SK-N-SH (cell line): Measurements from ENCODE around the gene PGF. TPM values are rescaled to one million over a fixed set of nuclear protein-coding genes. Genes with fewer than 3 reads are reported as not detected.

Experiments used
- CTCF ChIA-PET: fragments of 300-600, 350-600 bp; formaldehyde crosslinking; extraction: SDS; loops from one replicate; lab custom pipeline; 2021; lab: Yijun Ruan, JAX
- POLR2A ChIA-PET: fragments of 350-600 bp; sonication (Branson Sonifier 250); formaldehyde crosslinking; extraction: SDS; loops from one replicate; lab custom pipeline; 2020; ENCODE audit warnings: antibody characterized with exemption, inconsistent platforms; lab: Yijun Ruan, JAX
- DNase-seq: peaks from one replicate; pipeline ENCODE4 v3.0.0; 2012
- H2AFZ ChIP-seq: fragments of 200-600 bp; sonication (generic); 2 replicates; pipeline ENCODE4 v1.8.1; 2016; ENCODE audit warnings: antibody characterized with exemption, mild to moderate bottlenecking, low read depth
- H3F3A ChIP-seq: fragments of 200-600 bp; sonication (generic); replicated peaks from 2 replicates; pipeline ENCODE3; 2016; ENCODE audit warnings: antibody characterized with exemption, mild to moderate bottlenecking; ENCODE audit not compliant: insufficient read depth
- H3K27ac ChIP-seq, 2 experiments: fragments of 200-500 bp in 1 of 2; fragments of 200-600 bp in 1 of 2; sonication (Bioruptor generic) in 1 of 2; sonication (generic), shearing (Covaris generic) in 1 of 2; 2 replicates each; pipeline versions ENCODE4 v1.5.1 to v1.6.1; 2014 to 2016; ENCODE audit warnings: low read depth in 2 of 2, inconsistent platforms in 1 of 2, low read length in 1 of 2, mild to moderate bottlenecking in 1 of 2, mixed read lengths in 1 of 2
- H3K27me3 ChIP-seq: fragments of 200-600 bp; sonication (generic), shearing (Covaris generic); 2 replicates; pipeline ENCODE4 v1.6.1; 2016; ENCODE audit warnings: mixed run types; ENCODE audit not compliant: insufficient read depth
- H3K36me3 ChIP-seq, 2 experiments: fragments of 200-500 bp in 1 of 2; fragments of 200-600 bp in 1 of 2; sonication (Bioruptor generic) in 1 of 2; sonication (generic) in 1 of 2; replicated peaks in 1 of 2; 2 replicates each; pipeline versions ENCODE3 to v1.5.1; 2014 to 2016; ENCODE audit warnings: low read length in 1 of 2, mild to moderate bottlenecking in 1 of 2; ENCODE audit not compliant: insufficient read depth in 2 of 2, control insufficient read depth in 1 of 2
- H3K4me1 ChIP-seq, 2 experiments: fragments of 200-500 bp in 1 of 2; fragments of 200-600 bp in 1 of 2; sonication (Bioruptor generic) in 1 of 2; sonication (generic), shearing (Covaris generic) in 1 of 2; 2 replicates each; pipeline versions ENCODE4 v1.5.1 to v1.6.1; 2014 to 2016; ENCODE audit warnings: low read depth in 1 of 2, low read length in 1 of 2, mixed run types in 1 of 2; ENCODE audit not compliant: insufficient read depth in 2 of 2, control insufficient read depth in 1 of 2
- H3K4me2 ChIP-seq: fragments of 200-600 bp; sonication (generic), shearing (Covaris generic); 2 replicates; pipeline ENCODE4 v1.6.1; 2017; ENCODE audit warnings: mixed run types
- H3K4me3 ChIP-seq, 2 experiments: fragments of 200-500 bp in 1 of 2; fragments of 200-600 bp in 1 of 2; sonication (Bioruptor generic) in 1 of 2; sonication (generic), shearing (Covaris generic) in 1 of 2; 2 replicates each; pipeline versions ENCODE4 v1.5.1 to v1.8.1; 2014 to 2016; ENCODE audit warnings: low read depth in 2 of 2, inconsistent platforms in 1 of 2, low read length in 1 of 2, mild to moderate bottlenecking in 1 of 2, mixed read lengths in 1 of 2, moderate library complexity in 1 of 2
- H3K79me2 ChIP-seq: fragments of 200-600 bp; sonication (generic); 2 replicates; pipeline ENCODE4 v1.8.1; 2017; ENCODE audit warnings: mild to moderate bottlenecking; ENCODE audit not compliant: insufficient read depth
- H3K9ac ChIP-seq: fragments of 200-600 bp; sonication (generic); 2 replicates; pipeline ENCODE4 v1.6.1; 2017; ENCODE audit warnings: mixed run types
- H3K9me2 ChIP-seq: fragments of 200-600 bp; sonication (generic); 2 replicates; pipeline ENCODE4 v1.6.1; 2017; ENCODE audit warnings: mixed run types
- H3K9me3 ChIP-seq: fragments of 200-600 bp; sonication (generic); 2 replicates; pipeline ENCODE4 v1.6.1; 2017; ENCODE audit warnings: mixed run types, mild to moderate bottlenecking, moderate library complexity
- H4K20me1 ChIP-seq: fragments of 200-600 bp; sonication (generic); 2 replicates; pipeline ENCODE4 v1.6.1; 2017; ENCODE audit warnings: mild to moderate bottlenecking, mixed run types; ENCODE audit not compliant: insufficient read depth
- CHD2 ChIP-seq: fragments of 150-350 bp; IDR thresholded peaks from 2 replicates; pipeline ENCODE4 v1.6.1; 2018; ENCODE audit warnings: low read length; ENCODE audit not compliant: partially characterized antibody
- ELF1 ChIP-seq: IDR thresholded peaks from 2 replicates; pipeline ENCODE4 v1.4.0; 2012
- EP300 ChIP-seq, 2 experiments: IDR thresholded peaks; 2 replicates each; pipeline versions ENCODE4 v1.4.0 to v1.6.1; 2012; ENCODE audit warnings: borderline replicate concordance in 1 of 2, low read depth in 1 of 2, low read length in 1 of 2
- IRF3 ChIP-seq: fragments of 150-350 bp; IDR thresholded peaks from 2 replicates; pipeline ENCODE4 v1.6.1; 2016; ENCODE audit warnings: mild to moderate bottlenecking, low read depth, low read length
- JUND ChIP-seq: IDR thresholded peaks from 2 replicates; pipeline ENCODE4 v1.4.0; 2012
- MAX ChIP-seq: IDR thresholded peaks from 2 replicates; pipeline ENCODE4 v1.4.0; 2012; ENCODE audit warnings: low read depth
- MEF2A ChIP-seq: IDR thresholded peaks from 2 replicates; pipeline ENCODE4 v1.4.0; 2012; ENCODE audit warnings: low read depth, borderline replicate concordance
- MXI1 ChIP-seq: IDR thresholded peaks from 2 replicates; pipeline ENCODE4 v1.6.1; 2012; ENCODE audit warnings: mild to moderate bottlenecking, low read depth, low read length, improper control_type of control experiment
- NFIC ChIP-seq: IDR thresholded peaks from 2 replicates; pipeline ENCODE4 v1.4.0; 2012; ENCODE audit warnings: borderline replicate concordance
- RCOR1 ChIP-seq: fragments of 150-350 bp; IDR thresholded peaks from 2 replicates; pipeline ENCODE4 v1.6.1; 2017; ENCODE audit warnings: antibody characterized with exemption, low read length
- TCF12 ChIP-seq: IDR thresholded peaks from 2 replicates; pipeline ENCODE4 v1.4.0; 2012
- USF2 ChIP-seq: fragments of 150-350 bp; IDR thresholded peaks from 2 replicates; pipeline ENCODE4 v1.6.1; 2017; ENCODE audit warnings: antibody characterized with exemption, low read length, low read depth, borderline replicate concordance
- YY1 ChIP-seq: IDR thresholded peaks from 2 replicates; pipeline ENCODE4 v1.4.0; 2012; ENCODE audit warnings: low read depth, mild to moderate bottlenecking
- WGBS: methylation state at CpG from one replicate; pipeline ENCODE4 v1.1.6; 2017; ENCODE audit warnings: low lambda C conversion rate; 5-methylcytosine and 5-hydroxymethylcytosine counted together
- polyA plus RNA-seq, 3 experiments: library from polyadenylated mRNA; depleted of rRNA; stranded (reverse); fragments of >200 nt; gene quantifications; 2 replicates each; pipeline ENCODE4 v1.2.3, GENCODE V29; 2012
- TF ChIP-seq, protein P1 (sequence below): IDR thresholded peaks from 2 replicates; pipeline ENCODE4 v1.4.0; 2012; ENCODE audit warnings: low read depth, borderline replicate concordance
- TF ChIP-seq, protein P2 (sequence below): IDR thresholded peaks from 2 replicates; pipeline ENCODE4; 2012

Gene PGF
- polyA plus RNA-seq, 1 of the 3 experiments (the other 2 are of a cell fraction), result 4.4 TPM

DNA sequence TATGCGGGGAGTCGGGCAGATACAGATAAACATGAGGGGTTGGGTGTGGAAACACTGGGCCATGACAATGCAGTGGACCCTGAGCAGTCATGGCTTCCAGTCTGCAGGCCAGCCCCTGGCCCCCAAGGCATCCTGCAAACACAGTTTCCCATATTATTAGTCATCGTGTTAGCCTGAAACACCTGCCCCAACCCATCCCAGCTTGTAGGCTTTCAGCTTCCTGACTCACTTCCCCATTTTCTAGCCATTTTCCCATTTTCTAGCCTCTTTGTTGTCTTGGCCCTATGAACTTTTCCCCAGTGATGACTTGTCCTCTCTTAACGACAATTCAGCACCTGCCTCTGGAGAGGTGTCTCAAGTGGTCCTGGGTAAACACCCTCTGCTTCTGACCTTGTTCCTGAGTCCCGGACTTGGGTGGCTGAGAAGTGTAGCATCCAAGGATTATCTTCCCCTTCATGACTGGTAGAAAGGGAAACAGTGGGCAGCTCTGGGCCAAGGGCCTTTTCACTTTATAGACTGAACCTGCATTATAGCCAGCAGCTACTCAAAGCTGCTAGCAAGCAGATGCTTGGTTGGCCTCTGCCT lies 4.3 kb upstream of the PGF start:
- no peak for DNase-seq
- no peak for TF ChIP-seq MAX
- TF ChIP-seq YY1, result no peak
- no peak for TF ChIP-seq MXI1
- no peak for TF ChIP-seq TCF12
- no peak for TF ChIP-seq IRF3
- TF ChIP-seq NFIC, result no peak
- no peak for TF ChIP-seq JUND
- no peak for TF ChIP-seq ELF1
- no peak for TF ChIP-seq MEF2A
- Histone ChIP-seq H2AFZ (no peak overlapping the region), H3K79me2 (no peaks in the 10 kb centered on the region), H3K27me3 (no peaks in the 10 kb centered on the region), H3K9ac (no peak overlapping the region), H3K9me3 (no peaks in the 10 kb centered on the region), H3F3A (peaks cover 2% of the 10 kb centered on the region), H3K4me1 (peaks cover 0 to 32% of the 10 kb centered on the region in 2 experiments; a peak in 2 of 4 replicates), H4K20me1 (no peaks in the 10 kb centered on the region), H3K27ac (no peak overlapping the region), H3K36me3 (no peaks in the 10 kb centered on the region), H3K4me2 (no peak overlapping the region), H3K4me3 (no peak overlapping the region), H3K9me2 (no peaks in the 10 kb centered on the region)
- CTCF ChIA-PET, result interaction anchor here (1.0 to 1.4 kb wide), 2 partner anchors 13 to 99 kb away, joined by 3 to 4 read pairs; no protein-coding TSS in a partner anchor
- POLR2A ChIA-PET, result interaction anchor here (0.6 kb wide), 1 partner anchor 23 kb away, joined by 3 read pairs; no protein-coding TSS in a partner anchor
- WGBS, result 90% methylated on average over 5 of the region's 5 CpGs

DNA sequence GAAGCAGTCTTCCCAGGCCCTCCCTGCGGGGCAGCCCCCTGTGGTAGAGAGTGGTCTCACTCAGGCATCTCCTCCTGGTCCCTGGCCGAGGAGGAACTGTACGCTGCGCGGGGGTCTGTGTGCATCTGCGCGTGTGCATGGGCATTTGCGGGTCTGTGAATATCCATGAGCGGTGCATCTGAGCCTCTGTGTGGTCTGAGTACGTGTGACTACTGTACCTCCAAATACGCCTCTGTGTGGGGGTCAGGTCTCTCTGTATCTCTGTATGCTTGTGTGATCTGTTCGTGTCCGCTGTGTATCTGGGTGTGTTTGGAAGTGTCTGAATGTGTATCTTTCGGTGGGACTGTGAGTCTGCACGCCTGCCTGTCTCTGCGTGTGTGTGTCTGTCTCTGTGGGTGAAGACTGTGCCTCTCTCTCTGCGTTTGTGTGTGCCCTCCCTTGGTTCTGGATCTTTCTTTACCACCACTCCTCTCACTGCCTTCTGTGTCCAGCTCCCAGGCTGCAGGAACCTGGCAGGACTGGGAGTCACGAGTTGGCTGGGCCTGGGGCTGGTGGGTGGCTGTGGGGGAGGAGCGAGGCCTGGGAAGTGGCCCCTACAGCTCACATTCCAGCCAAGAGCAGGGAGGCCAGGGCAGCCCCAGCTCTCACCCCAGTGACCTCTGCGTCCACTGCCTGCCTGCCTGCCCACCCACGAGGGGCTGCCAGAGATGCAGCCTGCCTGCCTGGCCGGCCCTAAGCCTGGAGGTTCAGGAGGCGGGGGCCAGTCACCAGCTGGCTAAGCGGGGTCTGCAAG lies 1.1 kb upstream of the PGF start:
- WGBS, result 97% methylated on average over 20 of the region's 24 CpGs
- Histone ChIP-seq H3K4me2 (no peak overlapping the region), H3K9ac (no peak overlapping the region), H3K4me1 (peaks cover 0 to 43% of the 10 kb centered on the region in 2 experiments; a peak in 2 of 4 replicates), H3K36me3 (no peaks in the 10 kb centered on the region), H3F3A (no peaks in the 10 kb centered on the region), H4K20me1 (no peaks in the 10 kb centered on the region), H3K27me3 (no peaks in the 10 kb centered on the region), H3K27ac (no peak overlapping the region), H3K9me3 (no peaks in the 10 kb centered on the region), H3K79me2 (no peaks in the 10 kb centered on the region), H3K9me2 (no peaks in the 10 kb centered on the region), H3K4me3 (no peak overlapping the region), H2AFZ (no peak overlapping the region)
- CTCF ChIA-PET, result interaction anchor here (1.2 to 2.5 kb wide), 3 partner anchors 10 to 132 kb away, joined by 3 to 12 read pairs (median 6); no protein-coding TSS in a partner anchor
- no peak for DNase-seq
- TF ChIP-seq MEF2A (no peak), USF2 (no peak), JUND (no peak), IRF3 (no peak), RCOR1 (no peak), TCF12 (no peak), EP300 (IDR thresholded peaks at IDR 0.05; ENCODE audit: borderline replicate concordance in 1 of 2, low read depth in 1 of 2, low read length in 1 of 2) (no peak), CHD2 (no peak)
- TF ChIP-seq, protein P1, sequence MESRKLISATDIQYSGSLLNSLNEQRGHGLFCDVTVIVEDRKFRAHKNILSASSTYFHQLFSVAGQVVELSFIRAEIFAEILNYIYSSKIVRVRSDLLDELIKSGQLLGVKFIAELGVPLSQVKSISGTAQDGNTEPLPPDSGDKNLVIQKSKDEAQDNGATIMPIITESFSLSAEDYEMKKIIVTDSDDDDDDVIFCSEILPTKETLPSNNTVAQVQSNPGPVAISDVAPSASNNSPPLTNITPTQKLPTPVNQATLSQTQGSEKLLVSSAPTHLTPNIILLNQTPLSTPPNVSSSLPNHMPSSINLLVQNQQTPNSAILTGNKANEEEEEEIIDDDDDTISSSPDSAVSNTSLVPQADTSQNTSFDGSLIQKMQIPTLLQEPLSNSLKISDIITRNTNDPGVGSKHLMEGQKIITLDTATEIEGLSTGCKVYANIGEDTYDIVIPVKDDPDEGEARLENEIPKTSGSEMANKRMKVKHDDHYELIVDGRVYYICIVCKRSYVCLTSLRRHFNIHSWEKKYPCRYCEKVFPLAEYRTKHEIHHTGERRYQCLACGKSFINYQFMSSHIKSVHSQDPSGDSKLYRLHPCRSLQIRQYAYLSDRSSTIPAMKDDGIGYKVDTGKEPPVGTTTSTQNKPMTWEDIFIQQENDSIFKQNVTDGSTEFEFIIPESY, result no peak
- TF ChIP-seq, protein P2, sequence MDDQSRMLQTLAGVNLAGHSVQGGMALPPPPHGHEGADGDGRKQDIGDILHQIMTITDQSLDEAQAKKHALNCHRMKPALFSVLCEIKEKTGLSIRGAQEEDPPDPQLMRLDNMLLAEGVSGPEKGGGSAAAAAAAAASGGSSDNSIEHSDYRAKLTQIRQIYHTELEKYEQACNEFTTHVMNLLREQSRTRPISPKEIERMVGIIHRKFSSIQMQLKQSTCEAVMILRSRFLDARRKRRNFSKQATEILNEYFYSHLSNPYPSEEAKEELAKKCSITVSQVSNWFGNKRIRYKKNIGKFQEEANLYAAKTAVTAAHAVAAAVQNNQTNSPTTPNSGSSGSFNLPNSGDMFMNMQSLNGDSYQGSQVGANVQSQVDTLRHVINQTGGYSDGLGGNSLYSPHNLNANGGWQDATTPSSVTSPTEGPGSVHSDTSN, result no peak
- POLR2A ChIA-PET, result no interaction called here
